ENCODE results near the gene ABCA9. TPM values are rescaled to one million over a fixed set of nuclear protein-coding genes. Genes with fewer than 3 reads are reported as not detected.

Gene ABCA9
- total RNA-seq, 1 experiment from 2014 or later, result not detected

DNA sequence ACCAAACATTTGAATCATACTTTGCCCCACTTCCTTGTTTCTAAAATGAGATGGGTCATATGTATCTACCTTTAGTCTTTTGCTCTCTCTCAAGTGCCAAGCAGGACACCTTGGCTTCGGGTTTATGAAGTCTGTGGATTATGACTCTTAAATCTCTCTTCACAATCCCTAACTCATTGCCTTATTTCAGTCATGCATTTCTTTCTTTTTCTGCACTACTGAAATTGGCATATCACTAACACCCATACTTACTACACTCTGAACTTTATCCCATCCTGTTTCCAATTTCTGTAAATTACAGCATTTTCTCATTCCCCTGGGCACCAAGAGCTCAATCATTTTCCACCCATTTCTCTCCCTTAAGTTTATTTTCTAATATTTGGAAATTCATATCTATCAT is 42.0 kb downstream of the ABCA9 start:
- TF ChIP-seq, protein P1, sequence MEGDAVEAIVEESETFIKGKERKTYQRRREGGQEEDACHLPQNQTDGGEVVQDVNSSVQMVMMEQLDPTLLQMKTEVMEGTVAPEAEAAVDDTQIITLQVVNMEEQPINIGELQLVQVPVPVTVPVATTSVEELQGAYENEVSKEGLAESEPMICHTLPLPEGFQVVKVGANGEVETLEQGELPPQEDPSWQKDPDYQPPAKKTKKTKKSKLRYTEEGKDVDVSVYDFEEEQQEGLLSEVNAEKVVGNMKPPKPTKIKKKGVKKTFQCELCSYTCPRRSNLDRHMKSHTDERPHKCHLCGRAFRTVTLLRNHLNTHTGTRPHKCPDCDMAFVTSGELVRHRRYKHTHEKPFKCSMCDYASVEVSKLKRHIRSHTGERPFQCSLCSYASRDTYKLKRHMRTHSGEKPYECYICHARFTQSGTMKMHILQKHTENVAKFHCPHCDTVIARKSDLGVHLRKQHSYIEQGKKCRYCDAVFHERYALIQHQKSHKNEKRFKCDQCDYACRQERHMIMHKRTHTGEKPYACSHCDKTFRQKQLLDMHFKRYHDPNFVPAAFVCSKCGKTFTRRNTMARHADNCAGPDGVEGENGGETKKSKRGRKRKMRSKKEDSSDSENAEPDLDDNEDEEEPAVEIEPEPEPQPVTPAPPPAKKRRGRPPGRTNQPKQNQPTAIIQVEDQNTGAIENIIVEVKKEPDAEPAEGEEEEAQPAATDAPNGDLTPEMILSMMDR (conservative IDR thresholded peaks at IDR 0.05; ENCODE audit: low read depth, low read length), result no peak
- TF ChIP-seq EZH2phosphoT487 (IDR thresholded peaks at IDR 0.05; ENCODE audit: borderline replicate concordance, low read length) (no peak), EZH2 (IDR thresholded peaks at IDR 0.05; ENCODE audit: low read length, unreplicated experiment) (no peak)
- no peaks in the 10 kb centered on the region for H3K79me2 ChIP-seq (ENCODE audit: low read length)
- H3K4me1 ChIP-seq (ENCODE audit: insufficient read depth, low read length), result no peaks in the 10 kb centered on the region
- ChIA-PET POLR2A (ENCODE audit: unreplicated experiment) (no interaction called here), CTCF (no interaction called here)
- no peak overlapping the region for H3K27ac ChIP-seq (ENCODE audit: low read length)
- H3K9me2 ChIP-seq (replicated peaks; ENCODE audit: low read length), result no peaks in the 10 kb centered on the region
- H4K20me1 ChIP-seq (ENCODE audit: low read length), result no peaks in the 10 kb centered on the region
- peaks cover 41% of the 10 kb centered on the region for H3K27me3 ChIP-seq (ENCODE audit: low read length)
- no peak overlapping the region for H3K9ac ChIP-seq (ENCODE audit: low read length)
- H3F3A ChIP-seq (ENCODE audit: low read length, unreplicated experiment), result no peaks in the 10 kb centered on the region
- ATAC-seq (no peak), DNase-seq (no peak)
- no peaks in the 10 kb centered on the region for H3K9me3 ChIP-seq (ENCODE audit: low read length)
- intact Hi-C loops (cut with micrococcal nuclease), result no loop called here
- no peaks in the 10 kb centered on the region for H3K36me3 ChIP-seq (ENCODE audit: low read depth, low read length)
- H3K4me3 ChIP-seq (ENCODE audit: low read length), result no peak overlapping the region
- no peak overlapping the region for H3K4me2 ChIP-seq (ENCODE audit: low read length)
- BruUV-seq (replicated peaks), result no TSS peak
- H2AFZ ChIP-seq (ENCODE audit: low read length), result no peak overlapping the region

DNA sequence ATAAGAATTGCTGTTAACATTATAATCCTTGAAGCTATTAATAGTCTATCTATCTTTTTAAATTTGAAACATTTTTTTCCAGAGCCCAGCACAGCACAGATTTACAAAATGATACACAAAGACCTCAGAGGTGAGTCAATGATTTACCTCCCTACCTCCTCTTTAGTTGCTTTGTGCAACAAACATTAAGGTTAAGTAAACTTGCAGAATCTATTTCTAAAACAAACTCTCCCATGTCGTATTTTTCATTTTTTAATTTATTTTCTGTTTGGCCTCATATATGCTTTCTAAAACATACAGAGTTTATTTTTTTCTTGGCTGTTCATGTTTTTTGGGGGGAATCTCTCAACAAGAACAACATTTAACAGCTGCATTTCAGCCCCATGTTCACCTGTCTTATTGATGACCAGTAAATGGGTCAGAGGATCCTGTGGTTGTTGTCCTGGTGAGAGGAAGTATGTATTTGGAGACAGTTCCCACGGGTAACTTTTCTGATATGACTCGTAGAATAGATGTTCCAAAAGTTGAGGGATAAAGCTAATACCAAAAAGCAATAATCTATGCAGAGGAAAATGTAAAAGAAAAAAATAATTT is 42.6 kb downstream of the ABCA9 start:
- no peaks in the 10 kb centered on the region for H3K4me1 ChIP-seq (ENCODE audit: insufficient read depth, low read length)
- H3K9me2 ChIP-seq (replicated peaks; ENCODE audit: low read length), result no peaks in the 10 kb centered on the region
- TF ChIP-seq EZH2 (IDR thresholded peaks at IDR 0.05; ENCODE audit: low read length, unreplicated experiment) (no peak), EZH2phosphoT487 (IDR thresholded peaks at IDR 0.05; ENCODE audit: borderline replicate concordance, low read length) (no peak)
- TF ChIP-seq, protein P1 (conservative IDR thresholded peaks at IDR 0.05; ENCODE audit: low read depth, low read length), result no peak
- H3F3A ChIP-seq (ENCODE audit: low read length, unreplicated experiment), result no peaks in the 10 kb centered on the region
- no peak for ATAC-seq
- POLR2A ChIA-PET (ENCODE audit: unreplicated experiment), result no interaction called here
- no TSS peak for BruUV-seq (replicated peaks)
- H4K20me1 ChIP-seq (ENCODE audit: low read length), result no peaks in the 10 kb centered on the region
- DNase-seq, result no peak
- H3K27ac ChIP-seq (ENCODE audit: low read length), result no peak overlapping the region
- intact Hi-C loops (cut with micrococcal nuclease), result no loop called here
- no peak overlapping the region for H2AFZ ChIP-seq (ENCODE audit: low read length)
- H3K36me3 ChIP-seq (ENCODE audit: low read depth, low read length), result no peaks in the 10 kb centered on the region
- H3K79me2 ChIP-seq (ENCODE audit: low read length), result no peaks in the 10 kb centered on the region
- CTCF ChIA-PET, result no interaction called here
- no peak overlapping the region for H3K4me3 ChIP-seq (ENCODE audit: low read length)
- no peaks in the 10 kb centered on the region for H3K9me3 ChIP-seq (ENCODE audit: low read length)
- H3K27me3 ChIP-seq (ENCODE audit: low read length), result peaks cover 36% of the 10 kb centered on the region
- H3K4me2 ChIP-seq (ENCODE audit: low read length), result no peak overlapping the region
- no peak overlapping the region for H3K9ac ChIP-seq (ENCODE audit: low read length)

DNA sequence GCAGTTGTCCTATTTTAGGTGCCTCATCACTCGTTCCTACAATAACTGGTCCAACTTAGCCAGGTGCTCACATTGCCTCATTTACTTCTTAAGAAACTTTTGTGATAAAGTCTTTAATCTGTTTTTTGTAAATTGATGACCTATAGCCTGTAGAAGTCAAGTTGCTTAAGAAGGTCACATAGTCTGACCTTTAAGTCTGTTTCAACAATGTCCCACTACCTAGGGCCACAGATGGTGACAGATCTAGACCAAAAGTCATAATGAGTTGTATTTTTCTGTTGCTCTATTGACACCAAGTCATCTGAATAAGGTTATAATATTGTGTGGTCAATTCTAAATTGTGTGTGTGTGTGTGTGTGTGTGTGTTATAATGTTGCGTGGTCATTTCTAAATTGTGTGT is 45.1 kb downstream of the ABCA9 start:
- no peak for TF ChIP-seq EZH2phosphoT487 (IDR thresholded peaks at IDR 0.05; ENCODE audit: borderline replicate concordance, low read length)
- TF ChIP-seq EZH2 (IDR thresholded peaks at IDR 0.05; ENCODE audit: low read length, unreplicated experiment), result no peak
- TF ChIP-seq, protein P1 (conservative IDR thresholded peaks at IDR 0.05; ENCODE audit: low read depth, low read length), result no peak
- Histone ChIP-seq H3K4me2 (ENCODE audit: low read length) (no peak overlapping the region), H3K9ac (ENCODE audit: low read length) (no peak overlapping the region), H3K27me3 (ENCODE audit: low read length) (peaks cover 29% of the 10 kb centered on the region), H4K20me1 (ENCODE audit: low read length) (no peaks in the 10 kb centered on the region), H2AFZ (ENCODE audit: low read length) (no peak overlapping the region), H3K79me2 (ENCODE audit: low read length) (no peaks in the 10 kb centered on the region), H3K4me1 (ENCODE audit: insufficient read depth, low read length) (no peaks in the 10 kb centered on the region), H3K36me3 (ENCODE audit: low read depth, low read length) (no peaks in the 10 kb centered on the region), H3K27ac (ENCODE audit: low read length) (no peak overlapping the region), H3K9me2 (replicated peaks; ENCODE audit: low read length) (no peaks in the 10 kb centered on the region), H3K9me3 (ENCODE audit: low read length) (no peaks in the 10 kb centered on the region), H3F3A (ENCODE audit: low read length, unreplicated experiment) (no peaks in the 10 kb centered on the region), H3K4me3 (ENCODE audit: low read length) (no peak overlapping the region)
- intact Hi-C loops (cut with micrococcal nuclease), result no loop called here
- DNase-seq (no peak), ATAC-seq (no peak)
- ChIA-PET CTCF (interaction anchor here (0.6 kb wide), 1 partner anchor 244 kb away, joined by 4 read pairs; no protein-coding TSS in a partner anchor), POLR2A (ENCODE audit: unreplicated experiment) (no interaction called here)
- BruUV-seq (replicated peaks), result no TSS peak

Measured in PC-3 (cell line).